ENCODE measurements around the gene CACNA1F.

CACNA1F gene

GRCh38 chrX:49155900-49156837 is 77.0 kb downstream of the CACNA1F start:
- Histone ChIP-seq H3K79me2 (ENCODE audit: insufficient read depth, low read length) (no peaks in the 10 kb centered on the region), H2AFZ (ENCODE audit: low read length) (peak overlapping the region; percentile 84), H3K4me1 (ENCODE audit: insufficient read depth, low read length, poor library complexity, severe bottlenecking) (no peaks in the 10 kb centered on the region), H3K27me3 (ENCODE audit: insufficient read depth, low read length, poor library complexity, severe bottlenecking) (no peaks in the 10 kb centered on the region), H4K20me1 (ENCODE audit: insufficient read depth, low read length, poor library complexity, severe bottlenecking) (no peaks in the 10 kb centered on the region), H3K36me3 (ENCODE audit: insufficient read depth, low read length) (no peaks in the 10 kb centered on the region), H3K9me2 (replicated peaks; ENCODE audit: low read depth, low read length) (no peaks in the 10 kb centered on the region), H3K4me2 (ENCODE audit: low read depth, low read length, poor library complexity, severe bottlenecking) (peak overlapping the region; percentile 99), H3K9me3 (ENCODE audit: insufficient read depth, low read depth, low read length) (no peaks in the 10 kb centered on the region), H3F3A (ENCODE audit: low read depth) (0 out of 2 replicates have a peak, but pooled peaks cover 2% of the 10 kb centered on the region), H3K4me3 (ENCODE audit: low read length, poor library complexity, severe bottlenecking) (peak overlapping the region; percentile 86), H3K9ac (ENCODE audit: low read depth, low read length, poor library complexity, severe bottlenecking) (peak overlapping the region; percentile 98)
- no peak for TF ChIP-seq EZH2phosphoT487 (IDR thresholded peaks at IDR 0.05; ENCODE audit: borderline replicate concordance)
- peak; percentile 50 for TF ChIP-seq CTCF (conservative IDR thresholded peaks at IDR 0.05; ENCODE audit: low read length)

GRCh38 chrX:49155243-49155899 is 77.8 kb downstream of the CACNA1F start:
- Histone ChIP-seq H3K4me3 (ENCODE audit: low read length, poor library complexity, severe bottlenecking) (peak overlapping the region; percentile 86), H3K9ac (ENCODE audit: low read depth, low read length, poor library complexity, severe bottlenecking) (peak overlapping the region; percentile 98), H3K4me1 (ENCODE audit: insufficient read depth, low read length, poor library complexity, severe bottlenecking) (no peaks in the 10 kb centered on the region), H3K79me2 (ENCODE audit: insufficient read depth, low read length) (no peaks in the 10 kb centered on the region), H2AFZ (ENCODE audit: low read length) (peak overlapping the region; percentile 84), H3K4me2 (ENCODE audit: low read depth, low read length, poor library complexity, severe bottlenecking) (peak overlapping the region; percentile 99), H3K9me2 (replicated peaks; ENCODE audit: low read depth, low read length) (no peaks in the 10 kb centered on the region), H4K20me1 (ENCODE audit: insufficient read depth, low read length, poor library complexity, severe bottlenecking) (no peaks in the 10 kb centered on the region), H3F3A (ENCODE audit: low read depth) (0 out of 2 replicates have a peak, but pooled peaks cover 2% of the 10 kb centered on the region), H3K27me3 (ENCODE audit: insufficient read depth, low read length, poor library complexity, severe bottlenecking) (no peaks in the 10 kb centered on the region), H3K36me3 (ENCODE audit: insufficient read depth, low read length) (no peaks in the 10 kb centered on the region), H3K9me3 (ENCODE audit: insufficient read depth, low read depth, low read length) (no peaks in the 10 kb centered on the region)
- TF ChIP-seq CTCF (conservative IDR thresholded peaks at IDR 0.05; ENCODE audit: low read length) (no peak), EZH2phosphoT487 (IDR thresholded peaks at IDR 0.05; ENCODE audit: borderline replicate concordance) (no peak)
